ENCODE results near the gene NBAS.

GRCh38 chr2:15119722-15120175, 441.4 kb downstream of the NBAS start:
- TF ChIP-seq CTCF (IDR thresholded peaks at IDR 0.05) (no peak), EP300 (IDR thresholded peaks at IDR 0.05) (no peak), POLR2A (IDR thresholded peaks at IDR 0.05) (no peak)
